Stimulated activated naive CD4-positive, alpha-beta T cell (primary cell): ENCODE results near the gene RIMS3.

Source experiments
- DNase-seq, 6 experiments: peaks; one replicate each; lab custom pipeline; 2025; lab: John Stamatoyannopoulos, UW

Gene RIMS3

GRCh38 chr1:40691538-40692428 is 26.3 kb upstream of the RIMS3 start, which contains the start of gene NFYC:
Gene NFYC (plus strand): TSS chr1:40691704. CDS start chr1:40738844, 47,140 bp downstream.
- DNase-seq: peak; percentile 83 to 96 (median 95)

GRCh38 chr1:40690771-40691537 is 25.5 kb upstream of the RIMS3 start:
- no peak for DNase-seq

- no peak for DNase-seq
These were observed 24.3 kb upstream of the RIMS3 start for GRCh38 chr1:40689737-40690136.

GRCh38 chr1:40687661-40688060 is 22.2 kb upstream of the RIMS3 start:
- no peak for DNase-seq

DNA sequence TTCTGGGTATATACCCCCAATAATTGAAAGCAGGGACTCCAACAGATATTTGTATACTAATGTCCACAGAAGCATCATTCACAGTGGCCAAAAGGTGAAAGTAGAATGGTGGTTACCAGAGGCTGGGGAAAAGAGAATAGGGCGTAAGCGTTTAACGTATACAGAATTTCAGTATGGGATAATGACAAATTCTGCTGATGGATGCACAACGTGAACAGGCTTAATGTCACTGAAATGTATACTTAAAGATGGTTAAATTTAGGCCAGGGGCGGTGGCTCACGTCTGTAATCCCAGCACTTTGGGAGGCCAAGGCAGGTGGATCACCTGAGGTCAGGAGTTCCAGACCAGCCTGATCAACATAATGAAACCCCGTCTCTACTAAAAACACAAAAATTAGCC is 21.6 kb upstream of the RIMS3 start:
- DNase-seq: no peak

- no peak for DNase-seq
These were observed 19.2 kb upstream of the RIMS3 start for GRCh38 chr1:40684669-40685068.

DNA sequence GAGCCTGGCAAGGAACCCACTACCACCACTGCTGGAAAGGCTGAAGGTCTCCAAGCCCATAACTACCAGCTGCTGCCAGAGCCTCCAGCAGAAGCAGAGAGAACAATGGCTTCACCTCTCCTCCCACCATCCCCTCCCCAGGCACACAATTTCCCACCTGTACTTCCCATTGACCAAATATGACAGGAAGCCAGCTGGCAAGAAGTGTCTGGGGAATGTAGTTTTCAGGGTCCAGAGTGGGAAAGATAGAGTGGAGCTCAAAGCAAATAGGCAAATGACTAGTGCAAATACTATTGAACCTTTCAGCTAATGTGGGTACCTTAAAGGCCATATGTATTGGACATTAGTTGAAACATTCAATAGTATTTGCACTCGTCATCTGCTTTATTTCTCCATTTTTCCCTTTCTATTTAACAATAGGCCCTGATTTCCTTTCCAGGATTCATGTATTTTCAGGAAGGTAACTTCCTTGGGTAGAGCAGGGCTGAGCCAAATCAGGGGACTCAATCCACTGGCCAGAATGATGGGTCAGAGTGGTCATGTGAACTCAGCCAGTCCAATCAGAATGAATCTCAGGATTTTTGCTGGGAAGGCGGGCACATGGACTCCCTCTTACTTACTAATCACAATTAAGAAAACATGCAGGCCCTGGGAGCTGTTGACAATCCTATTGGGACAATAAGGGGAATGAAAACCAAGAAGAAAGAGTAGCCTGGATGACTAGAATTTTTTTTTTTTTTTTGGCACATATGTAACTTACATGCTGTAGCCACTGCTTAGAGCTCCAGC is 13.9 kb upstream of the RIMS3 start:
- DNase-seq: no peak

GRCh38 chr1:40676501-40676900 is 11.0 kb upstream of the RIMS3 start:
- DNase-seq: no peak

DNA sequence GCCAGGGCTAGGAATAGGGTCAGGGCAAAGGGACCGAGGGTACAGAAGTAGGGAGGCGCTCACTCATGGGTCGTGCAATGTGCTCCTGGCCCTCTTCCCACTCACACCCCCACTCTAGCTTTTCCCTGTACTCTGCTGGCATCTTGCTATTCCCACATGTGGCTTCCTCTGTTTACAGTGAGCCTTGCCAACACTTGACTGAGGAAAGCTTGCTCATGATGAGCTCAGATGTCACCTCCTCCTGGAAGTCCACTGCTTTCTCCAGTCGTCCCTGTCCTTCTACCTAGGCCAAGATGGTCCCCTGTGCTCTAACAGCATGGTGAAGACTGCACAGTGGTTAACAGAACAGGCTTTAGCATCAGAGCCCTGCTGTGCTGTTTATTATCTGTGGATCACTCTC is 8.0 kb upstream of the RIMS3 start:
- DNase-seq: no peak

GRCh38 chr1:40668769-40669525 is 3.5 kb upstream of the RIMS3 start:
- peak; percentile 57 to 81 (median 71) for DNase-seq

DNA sequence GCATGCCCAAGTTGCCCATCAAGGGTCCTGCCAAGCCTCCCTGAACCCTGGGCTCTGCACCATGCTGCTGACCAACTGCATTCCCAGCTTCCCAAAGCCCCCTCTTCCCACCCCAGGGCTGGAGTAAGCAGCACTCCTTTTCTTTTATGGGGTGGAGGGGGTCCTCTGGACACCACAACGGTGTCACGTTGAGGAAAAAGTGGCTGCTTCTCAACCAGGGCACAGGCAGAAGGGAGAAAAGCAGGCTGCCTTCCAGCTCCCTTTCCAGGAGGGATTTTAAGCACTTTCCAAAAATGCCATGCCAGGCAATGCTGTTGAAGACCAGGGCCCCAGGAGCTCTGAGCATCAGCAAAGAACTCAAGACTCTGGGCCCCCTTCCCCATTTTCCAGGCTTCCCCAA is 691 bp downstream of the RIMS3 start:
- peak in 1 of 6 experiments; percentile 21 for DNase-seq

DNA sequence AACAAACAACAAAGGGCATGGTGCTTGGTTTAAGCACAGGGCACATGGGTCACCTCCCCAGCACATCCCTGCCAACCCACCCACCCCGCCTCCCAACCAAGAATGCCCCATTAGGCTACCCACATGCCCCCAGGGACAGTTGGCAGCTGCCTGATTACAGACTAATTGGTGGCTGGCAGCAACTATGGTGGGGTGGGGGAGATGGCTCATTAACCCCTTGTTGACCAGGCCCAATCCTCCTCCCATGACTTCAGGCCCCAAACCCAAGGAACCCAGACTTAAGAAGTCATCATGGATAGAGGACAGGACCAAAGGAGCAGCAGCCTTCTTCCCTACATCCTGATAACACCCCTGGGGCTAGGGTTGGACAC is 1.3 kb downstream of the RIMS3 start:
- no peak for DNase-seq

GRCh38 chr1:40663324-40664166 is 1.9 kb downstream of the RIMS3 start:
- DNase-seq: no peak

- no peak for DNase-seq
These were observed 2.6 kb downstream of the RIMS3 start for GRCh38 chr1:40662864-40663263.

DNA sequence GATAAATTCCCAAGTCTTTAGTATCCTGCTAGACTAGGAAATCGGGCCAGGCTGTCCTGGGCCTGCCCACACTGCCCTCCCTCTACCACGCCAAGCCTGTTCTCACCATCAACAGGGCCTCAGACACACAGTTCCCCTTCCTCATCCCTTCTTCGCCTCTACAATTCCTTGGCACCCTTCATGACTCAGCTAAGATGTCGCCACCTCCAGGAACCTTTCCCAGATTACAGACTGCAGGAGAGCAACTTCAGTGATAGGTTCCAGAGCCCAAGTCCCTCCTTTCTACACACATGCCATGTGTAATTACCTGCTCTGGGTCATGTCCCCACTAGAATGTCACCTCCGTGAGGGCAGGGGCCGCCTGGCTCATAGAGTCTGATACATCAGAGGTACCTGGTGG is 3.3 kb downstream of the RIMS3 start:
- DNase-seq: no peak

GRCh38 chr1:40661678-40662077 is 3.8 kb downstream of the RIMS3 start:
- no peak for DNase-seq

DNA sequence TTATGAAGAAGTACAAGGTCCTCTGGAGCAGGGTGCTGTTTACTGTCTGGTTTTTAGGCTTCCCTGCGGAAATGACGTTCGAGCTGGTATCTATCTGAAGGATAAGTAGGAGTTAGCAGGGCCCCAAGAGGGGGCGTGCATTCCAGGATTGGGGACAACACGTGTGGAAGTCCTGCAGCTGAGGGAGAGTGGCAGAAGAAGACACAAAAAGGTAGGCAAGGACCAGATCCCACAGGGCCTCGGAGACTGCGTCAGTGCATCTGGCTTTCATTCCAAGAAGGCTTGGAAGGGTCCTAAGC is 5.9 kb downstream of the RIMS3 start:
- no peak for DNase-seq

GRCh38 chr1:40658751-40659648 is 6.5 kb downstream of the RIMS3 start:
- no peak for DNase-seq

DNA sequence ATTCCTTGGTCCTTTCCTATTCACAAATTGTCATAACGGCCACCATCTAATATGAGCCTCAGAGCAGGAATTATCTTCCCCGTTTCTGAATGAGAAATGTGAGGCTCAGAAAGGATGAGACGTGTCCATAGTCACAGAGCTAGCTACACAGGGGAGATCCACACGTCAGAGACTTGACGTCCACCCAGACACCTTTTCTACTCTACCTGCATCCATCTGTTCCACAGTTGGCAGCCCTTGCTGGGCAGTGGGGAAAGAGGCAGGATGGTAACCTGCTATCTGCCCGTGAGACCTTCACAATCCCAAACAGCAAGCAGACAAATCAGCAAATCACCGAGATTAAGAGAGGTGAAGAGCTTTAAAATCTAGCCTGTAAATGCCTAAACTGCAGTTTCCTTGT is 8.4 kb downstream of the RIMS3 start:
- DNase-seq: no peak
